Measurements from ENCODE around the gene ITPR3. TPM values are rescaled to one million over a fixed set of nuclear protein-coding genes. Genes with fewer than 3 reads are reported as not detected.

The ITPR3 gene
- total RNA-seq, 1 donor from 2014 or later: 69.3 TPM

DNA sequence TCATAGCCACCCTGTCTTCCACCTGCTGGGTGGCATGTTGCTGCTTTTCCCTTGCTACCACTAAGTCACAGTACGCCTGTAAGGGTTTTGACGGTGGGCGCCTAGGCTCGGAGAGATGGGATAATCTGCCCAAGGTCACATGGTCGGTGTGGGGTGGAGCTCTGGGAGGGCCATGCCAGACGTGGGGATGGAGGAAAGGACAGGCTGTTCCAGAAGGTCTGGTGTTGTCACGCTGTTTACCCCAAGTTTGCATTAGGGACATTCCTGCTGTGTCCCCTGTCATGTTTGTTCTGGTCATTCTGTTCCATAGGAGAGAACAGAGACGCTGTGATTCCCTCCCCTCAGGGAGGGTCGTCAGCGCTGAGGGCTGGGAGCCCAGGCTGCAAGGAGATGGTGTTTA lies 109.5 kb downstream of the ITPR3 start:
- no peak for TF ChIP-seq CTCF (conservative IDR thresholded peaks at IDR 0.05; ENCODE audit: low read depth, low read length)

DNA sequence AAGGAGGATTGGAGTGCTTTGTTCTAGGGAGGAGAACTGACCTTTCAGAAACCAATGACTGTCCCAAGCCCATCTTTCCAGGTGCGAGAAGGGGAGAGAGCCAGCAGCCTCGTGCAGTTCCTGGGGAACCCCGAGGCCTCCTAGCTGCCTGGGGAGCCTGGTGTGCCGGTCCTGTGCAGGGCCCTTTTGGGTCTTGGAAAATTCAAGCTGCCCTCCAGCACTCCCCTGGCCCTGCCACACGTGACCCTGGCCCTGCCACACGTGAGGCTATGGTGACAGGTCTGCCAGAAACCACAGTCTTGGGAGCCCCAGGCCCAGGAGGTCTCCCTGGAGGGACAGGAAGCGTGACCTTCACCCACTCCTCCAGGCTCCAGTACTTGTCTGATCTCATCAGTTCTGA lies 109.9 kb downstream of the ITPR3 start:
- no peak overlapping the region for H3K4me3 ChIP-seq (ENCODE audit: low read depth, low read length)
- no peak for TF ChIP-seq CTCF (conservative IDR thresholded peaks at IDR 0.05; ENCODE audit: low read depth, low read length)
- no peak for DNase-seq (ENCODE audit: low read depth)

More for the DNA sequence above, 109.5 kb downstream of the ITPR3 start:
- no peak overlapping the region for H3K4me3 ChIP-seq (ENCODE audit: low read depth, low read length)
- DNase-seq (ENCODE audit: low read depth): no peak

GRCh38 chr6:33731751-33732282 lies 110.7 kb downstream of the ITPR3 start:
- no peak for DNase-seq (ENCODE audit: low read depth)
- TF ChIP-seq CTCF (conservative IDR thresholded peaks at IDR 0.05; ENCODE audit: low read depth, low read length): no peak
- H3K4me3 ChIP-seq (ENCODE audit: low read depth, low read length): no peak overlapping the region

- no peak for TF ChIP-seq CTCF (conservative IDR thresholded peaks at IDR 0.05; ENCODE audit: low read depth, low read length)
- DNase-seq (ENCODE audit: low read depth): no peak
- H3K4me3 ChIP-seq (ENCODE audit: low read depth, low read length): no peak overlapping the region
These were observed 111.3 kb downstream of the ITPR3 start for GRCh38 chr6:33732385-33732784.

- DNase-seq (ENCODE audit: low read depth): no peak
- TF ChIP-seq CTCF (conservative IDR thresholded peaks at IDR 0.05; ENCODE audit: low read depth, low read length): peak; percentile 10
- H3K4me3 ChIP-seq (ENCODE audit: low read depth, low read length): no peak overlapping the region
These were observed 111.9 kb downstream of the ITPR3 start for GRCh38 chr6:33732817-33733708.

GRCh38 chr6:33733709-33734007 lies 112.5 kb downstream of the ITPR3 start:
- no peak overlapping the region for H3K4me3 ChIP-seq (ENCODE audit: low read depth, low read length)
- no peak for DNase-seq (ENCODE audit: low read depth)
- no peak for TF ChIP-seq CTCF (conservative IDR thresholded peaks at IDR 0.05; ENCODE audit: low read depth, low read length)

DNA sequence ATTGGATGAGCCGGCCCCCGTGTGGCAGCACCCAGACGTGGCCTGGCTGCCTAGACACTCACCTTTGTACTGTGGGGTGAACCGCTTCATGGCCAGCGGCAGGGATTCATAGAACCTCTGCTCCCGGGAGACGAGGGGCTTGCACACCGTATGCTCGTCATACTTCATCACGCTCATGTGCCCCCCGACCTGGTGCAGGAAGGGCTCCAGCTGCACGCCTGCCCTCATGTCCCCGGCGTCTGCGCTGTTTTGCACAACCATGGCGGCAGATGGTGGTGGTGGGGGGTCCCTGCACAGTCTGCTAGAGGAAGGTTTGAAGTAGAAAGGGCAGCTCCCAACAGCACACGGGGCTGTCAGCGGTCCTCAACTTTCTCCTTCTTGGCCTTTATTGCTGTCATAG lies 114.1 kb downstream of the ITPR3 start:
- TF ChIP-seq CTCF (conservative IDR thresholded peaks at IDR 0.05; ENCODE audit: low read depth, low read length): no peak
- H3K4me3 ChIP-seq (ENCODE audit: low read depth, low read length): no peak overlapping the region
- no peak for DNase-seq (ENCODE audit: low read depth)

Data from epithelial cell of proximal tubule (primary cell).